ENCODE results near the gene PJA2. TPM values are rescaled to one million over a fixed set of nuclear protein-coding genes. Genes with fewer than 3 reads are reported as not detected.

PJA2 gene
- total RNA-seq, 1 experiment from 2014 or later: 51.5 TPM

GRCh38 chr5:109390188-109390587, 19.6 kb downstream of the PJA2 start (continued):
- TF ChIP-seq, protein P1, sequence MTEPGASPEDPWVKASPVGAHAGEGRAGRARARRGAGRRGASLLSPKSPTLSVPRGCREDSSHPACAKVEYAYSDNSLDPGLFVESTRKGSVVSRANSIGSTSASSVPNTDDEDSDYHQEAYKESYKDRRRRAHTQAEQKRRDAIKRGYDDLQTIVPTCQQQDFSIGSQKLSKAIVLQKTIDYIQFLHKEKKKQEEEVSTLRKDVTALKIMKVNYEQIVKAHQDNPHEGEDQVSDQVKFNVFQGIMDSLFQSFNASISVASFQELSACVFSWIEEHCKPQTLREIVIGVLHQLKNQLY (CRISPR knock-in tag; IDR thresholded peaks at IDR 0.05): no peak
- TF ChIP-seq, protein P2, sequence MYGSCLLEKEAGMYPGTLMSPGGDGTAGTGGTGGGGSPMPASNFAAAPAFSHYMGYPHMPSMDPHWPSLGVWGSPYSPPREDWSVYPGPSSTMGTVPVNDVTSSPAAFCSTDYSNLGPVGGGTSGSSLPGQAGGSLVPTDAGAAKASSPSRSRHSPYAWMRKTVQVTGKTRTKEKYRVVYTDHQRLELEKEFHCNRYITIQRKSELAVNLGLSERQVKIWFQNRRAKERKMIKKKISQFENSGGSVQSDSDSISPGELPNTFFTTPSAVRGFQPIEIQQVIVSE (CRISPR knock-in tag; IDR thresholded peaks at IDR 0.05; ENCODE audit: borderline replicate concordance): no peak
- TF ChIP-seq JUN (CRISPR knock-in tag; IDR thresholded peaks at IDR 0.05) (no peak), NR1H2 (CRISPR knock-in tag; IDR thresholded peaks at IDR 0.05) (no peak), ZNF232 (CRISPR knock-in tag; IDR thresholded peaks at IDR 0.05) (no peak), ATF2 (CRISPR knock-in tag; IDR thresholded peaks at IDR 0.05; ENCODE audit: borderline replicate concordance, low read depth) (no peak), E2F1 (CRISPR knock-in tag; IDR thresholded peaks at IDR 0.05) (no peak), TEAD1 (CRISPR knock-in tag; IDR thresholded peaks at IDR 0.05) (no peak), PREB (CRISPR knock-in tag; IDR thresholded peaks at IDR 0.05; ENCODE audit: borderline replicate concordance) (no peak), ZNF396 (CRISPR knock-in tag; IDR thresholded peaks at IDR 0.05; ENCODE audit: borderline replicate concordance) (no peak), TP53 (CRISPR knock-in tag; IDR thresholded peaks at IDR 0.05) (no peak)

DNA sequence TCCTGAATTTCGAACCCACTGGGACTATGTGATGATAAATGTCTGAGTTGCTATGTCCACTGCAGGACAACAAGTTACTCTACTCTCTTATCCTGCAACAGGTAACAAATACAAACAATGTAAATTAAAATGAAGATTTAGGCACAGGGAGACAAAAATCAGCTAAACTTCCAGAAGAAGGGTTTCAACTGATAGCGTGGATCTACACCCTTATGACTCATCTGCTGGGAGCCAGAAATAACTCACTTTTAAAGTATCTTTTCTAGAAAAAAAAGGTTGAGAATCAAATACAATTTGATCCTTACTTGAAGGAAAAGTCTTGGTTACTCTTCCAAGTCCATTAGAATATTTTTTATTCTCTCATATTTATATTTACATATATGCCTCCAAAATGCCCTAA, 21.4 kb downstream of the PJA2 start:
- peak overlapping the region; percentile 87 for H3K27ac Mint-ChIP-seq
- DNase-seq (ENCODE audit: low spot score) (no peak), ATAC-seq (no peak)
- H3K9me3 Mint-ChIP-seq: peaks cover 4% of the 10 kb centered on the region; the same call in 1 of the 2 replicates
- no peak overlapping the region for H3K4me3 Mint-ChIP-seq
- TF ChIP-seq TP53 (CRISPR knock-in tag; IDR thresholded peaks at IDR 0.05) (no peak), CREM (CRISPR knock-in tag; IDR thresholded peaks at IDR 0.05) (no peak), ZBTB43 (CRISPR knock-in tag; IDR thresholded peaks at IDR 0.05) (no peak), CREB1 (CRISPR knock-in tag; IDR thresholded peaks at IDR 0.05) (no peak)
- TF ChIP-seq, protein P3, sequence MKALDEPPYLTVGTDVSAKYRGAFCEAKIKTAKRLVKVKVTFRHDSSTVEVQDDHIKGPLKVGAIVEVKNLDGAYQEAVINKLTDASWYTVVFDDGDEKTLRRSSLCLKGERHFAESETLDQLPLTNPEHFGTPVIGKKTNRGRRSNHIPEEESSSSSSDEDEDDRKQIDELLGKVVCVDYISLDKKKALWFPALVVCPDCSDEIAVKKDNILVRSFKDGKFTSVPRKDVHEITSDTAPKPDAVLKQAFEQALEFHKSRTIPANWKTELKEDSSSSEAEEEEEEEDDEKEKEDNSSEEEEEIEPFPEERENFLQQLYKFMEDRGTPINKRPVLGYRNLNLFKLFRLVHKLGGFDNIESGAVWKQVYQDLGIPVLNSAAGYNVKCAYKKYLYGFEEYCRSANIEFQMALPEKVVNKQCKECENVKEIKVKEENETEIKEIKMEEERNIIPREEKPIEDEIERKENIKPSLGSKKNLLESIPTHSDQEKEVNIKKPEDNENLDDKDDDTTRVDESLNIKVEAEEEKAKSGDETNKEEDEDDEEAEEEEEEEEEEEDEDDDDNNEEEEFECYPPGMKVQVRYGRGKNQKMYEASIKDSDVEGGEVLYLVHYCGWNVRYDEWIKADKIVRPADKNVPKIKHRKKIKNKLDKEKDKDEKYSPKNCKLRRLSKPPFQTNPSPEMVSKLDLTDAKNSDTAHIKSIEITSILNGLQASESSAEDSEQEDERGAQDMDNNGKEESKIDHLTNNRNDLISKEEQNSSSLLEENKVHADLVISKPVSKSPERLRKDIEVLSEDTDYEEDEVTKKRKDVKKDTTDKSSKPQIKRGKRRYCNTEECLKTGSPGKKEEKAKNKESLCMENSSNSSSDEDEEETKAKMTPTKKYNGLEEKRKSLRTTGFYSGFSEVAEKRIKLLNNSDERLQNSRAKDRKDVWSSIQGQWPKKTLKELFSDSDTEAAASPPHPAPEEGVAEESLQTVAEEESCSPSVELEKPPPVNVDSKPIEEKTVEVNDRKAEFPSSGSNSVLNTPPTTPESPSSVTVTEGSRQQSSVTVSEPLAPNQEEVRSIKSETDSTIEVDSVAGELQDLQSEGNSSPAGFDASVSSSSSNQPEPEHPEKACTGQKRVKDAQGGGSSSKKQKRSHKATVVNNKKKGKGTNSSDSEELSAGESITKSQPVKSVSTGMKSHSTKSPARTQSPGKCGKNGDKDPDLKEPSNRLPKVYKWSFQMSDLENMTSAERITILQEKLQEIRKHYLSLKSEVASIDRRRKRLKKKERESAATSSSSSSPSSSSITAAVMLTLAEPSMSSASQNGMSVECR (CRISPR knock-in tag; IDR thresholded peaks at IDR 0.05; ENCODE audit: borderline replicate concordance): no peak
- H3K36me3 Mint-ChIP-seq: no peaks in the 10 kb centered on the region
- H3K27me3 Mint-ChIP-seq (ENCODE audit: low read depth): no peaks in the 10 kb centered on the region
- peaks cover 6% of the 10 kb centered on the region for H3K4me1 Mint-ChIP-seq
- CTCF ChIA-PET: no interaction called here
- POLR2A ChIA-PET: no interaction called here
